Measurements from ENCODE around the gene SYNDIG1L. TPM values are rescaled to one million over a fixed set of nuclear protein-coding genes. Genes with fewer than 3 reads are reported as not detected.
"Not testable (repeated sequence)": the region's sequence is repeated elsewhere in the genome, so short reads cannot be mapped to it uniquely, and the experiment has no call there.

SYNDIG1L gene
- total RNA-seq, 3 donors from 2014 or later: 0.14 to 0.22 TPM; not detected in 1

- intact Hi-C loops (cut with DNase I, micrococcal nuclease): no loop called here
- no peak overlapping the region for H3K4me3 ChIP-seq
- ATAC-seq: peak; percentile 48
- TF ChIP-seq, protein P1, sequence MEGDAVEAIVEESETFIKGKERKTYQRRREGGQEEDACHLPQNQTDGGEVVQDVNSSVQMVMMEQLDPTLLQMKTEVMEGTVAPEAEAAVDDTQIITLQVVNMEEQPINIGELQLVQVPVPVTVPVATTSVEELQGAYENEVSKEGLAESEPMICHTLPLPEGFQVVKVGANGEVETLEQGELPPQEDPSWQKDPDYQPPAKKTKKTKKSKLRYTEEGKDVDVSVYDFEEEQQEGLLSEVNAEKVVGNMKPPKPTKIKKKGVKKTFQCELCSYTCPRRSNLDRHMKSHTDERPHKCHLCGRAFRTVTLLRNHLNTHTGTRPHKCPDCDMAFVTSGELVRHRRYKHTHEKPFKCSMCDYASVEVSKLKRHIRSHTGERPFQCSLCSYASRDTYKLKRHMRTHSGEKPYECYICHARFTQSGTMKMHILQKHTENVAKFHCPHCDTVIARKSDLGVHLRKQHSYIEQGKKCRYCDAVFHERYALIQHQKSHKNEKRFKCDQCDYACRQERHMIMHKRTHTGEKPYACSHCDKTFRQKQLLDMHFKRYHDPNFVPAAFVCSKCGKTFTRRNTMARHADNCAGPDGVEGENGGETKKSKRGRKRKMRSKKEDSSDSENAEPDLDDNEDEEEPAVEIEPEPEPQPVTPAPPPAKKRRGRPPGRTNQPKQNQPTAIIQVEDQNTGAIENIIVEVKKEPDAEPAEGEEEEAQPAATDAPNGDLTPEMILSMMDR (IDR thresholded peaks at IDR 0.05): no peak
- H3K9me3 ChIP-seq: no peaks in the 10 kb centered on the region
- no peaks in the 10 kb centered on the region for H3K36me3 ChIP-seq (ENCODE audit: low read depth)
- DNase-seq: peak in 2 of 3 donors; percentile 13 to 29
- H3K4me1 ChIP-seq (ENCODE audit: low read depth): no peaks in the 10 kb centered on the region
These were observed 33.4 kb upstream of the SYNDIG1L start for GRCh38 chr14:74459289-74459946.

DNA sequence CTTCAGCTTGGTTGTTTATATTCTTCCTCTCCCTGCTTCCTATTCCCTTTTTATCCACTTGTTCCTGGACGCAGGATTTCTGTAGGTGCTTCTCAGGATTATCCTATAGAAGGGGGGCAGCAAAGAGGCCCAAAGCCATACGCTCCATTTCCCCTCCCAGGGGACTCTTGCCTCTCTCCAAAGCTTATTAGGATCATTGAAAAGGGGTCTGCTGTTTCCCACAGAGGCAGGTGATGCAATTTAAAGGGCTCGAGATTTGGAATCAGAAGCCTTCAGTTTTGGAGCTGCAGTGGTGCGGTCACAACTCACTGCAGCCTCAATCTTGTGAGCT is 31.5 kb upstream of the SYNDIG1L start:
- no peak overlapping the region for H3K4me3 ChIP-seq
- intact Hi-C loops (cut with DNase I, micrococcal nuclease): no loop called here
- no peak for DNase-seq
- no peak for ATAC-seq
- no peaks in the 10 kb centered on the region for H3K4me1 ChIP-seq (ENCODE audit: low read depth)
- H3K36me3 ChIP-seq (ENCODE audit: low read depth): no peaks in the 10 kb centered on the region
- TF ChIP-seq, protein P1 (IDR thresholded peaks at IDR 0.05): no peak
- H3K9me3 ChIP-seq: no peaks in the 10 kb centered on the region

GRCh38 chr14:74456684-74457564 is 30.9 kb upstream of the SYNDIG1L start:
- intact Hi-C loops (cut with DNase I, micrococcal nuclease): no loop called here
- no peak for DNase-seq

GRCh38 chr14:74454397-74454796 is 28.4 kb upstream of the SYNDIG1L start:
- H3K36me3 ChIP-seq (ENCODE audit: low read depth); intact Hi-C loops (cut with DNase I, micrococcal nuclease); H3K9me3 ChIP-seq; H3K4me3 ChIP-seq; DNase-seq; H3K4me1 ChIP-seq (ENCODE audit: low read depth): not testable (repeated sequence)
- peak; percentile 52 for ATAC-seq

More at GRCh38 chr14:74456684-74457564, 30.9 kb upstream of the SYNDIG1L start:
- no peak for ATAC-seq
- no peak overlapping the region for H3K4me3 ChIP-seq
- H3K36me3 ChIP-seq (ENCODE audit: low read depth): no peaks in the 10 kb centered on the region
- TF ChIP-seq, protein P1 (IDR thresholded peaks at IDR 0.05): no peak
- no peaks in the 10 kb centered on the region for H3K9me3 ChIP-seq
- no peaks in the 10 kb centered on the region for H3K4me1 ChIP-seq (ENCODE audit: low read depth)

GRCh38 chr14:74444866-74445265 is 18.9 kb upstream of the SYNDIG1L start:
- intact Hi-C loops (cut with DNase I, micrococcal nuclease): no loop called here
- H3K4me1 ChIP-seq (ENCODE audit: low read depth): no peaks in the 10 kb centered on the region
- TF ChIP-seq, protein P1 (IDR thresholded peaks at IDR 0.05): no peak
- DNase-seq (no peak), ATAC-seq (no peak)
- no peaks in the 10 kb centered on the region for H3K36me3 ChIP-seq (ENCODE audit: low read depth)
- no peak overlapping the region for H3K4me3 ChIP-seq
- no peaks in the 10 kb centered on the region for H3K9me3 ChIP-seq

DNA sequence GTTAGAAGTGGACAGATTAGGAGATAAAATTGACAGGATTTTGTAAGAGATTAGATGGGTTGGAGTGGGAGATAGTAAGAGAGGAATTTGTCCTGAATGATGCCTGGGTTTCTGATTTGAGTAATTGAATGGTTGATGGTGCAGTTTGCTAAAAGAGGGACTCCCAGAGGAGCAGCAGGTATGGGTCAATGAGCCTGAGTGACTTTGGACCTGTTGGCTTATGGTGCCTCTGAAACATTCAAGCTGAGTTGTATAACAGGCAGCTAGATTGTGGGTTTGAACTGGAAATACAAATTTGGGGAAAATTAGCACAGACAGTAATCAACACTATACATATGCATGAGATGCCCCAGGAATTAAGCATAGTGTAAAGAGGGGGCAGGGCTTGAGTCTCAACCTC is 16.7 kb upstream of the SYNDIG1L start:
- DNase-seq: no peak
- intact Hi-C loops (cut with DNase I, micrococcal nuclease): no loop called here
- Histone ChIP-seq H3K9me3 (no peaks in the 10 kb centered on the region), H3K4me1 (ENCODE audit: low read depth) (no peaks in the 10 kb centered on the region), H3K4me3 (no peak overlapping the region), H3K36me3 (ENCODE audit: low read depth) (no peaks in the 10 kb centered on the region)
- TF ChIP-seq, protein P1 (IDR thresholded peaks at IDR 0.05): no peak
- no peak for ATAC-seq
